Activated CD4-positive, alpha-beta T cell treated with anti-CD3 and anti-CD28 coated beads, Interleukin-10, Interleukin-2, amounts not matched to agents 100 ng/mL and 50 ng/mL, durations not matched to agents 16 hours and 8 hours (primary cell): ENCODE data around the gene SOCS7.
"Not testable (repeated sequence)": the region's sequence is repeated elsewhere in the genome, so short reads cannot be mapped to it uniquely, and the experiment has no call there.

Experiments used
- DNase-seq: peaks from one replicate; pipeline ENCODE4 v3.0.0-alpha.2; 2020

The SOCS7 gene

DNA sequence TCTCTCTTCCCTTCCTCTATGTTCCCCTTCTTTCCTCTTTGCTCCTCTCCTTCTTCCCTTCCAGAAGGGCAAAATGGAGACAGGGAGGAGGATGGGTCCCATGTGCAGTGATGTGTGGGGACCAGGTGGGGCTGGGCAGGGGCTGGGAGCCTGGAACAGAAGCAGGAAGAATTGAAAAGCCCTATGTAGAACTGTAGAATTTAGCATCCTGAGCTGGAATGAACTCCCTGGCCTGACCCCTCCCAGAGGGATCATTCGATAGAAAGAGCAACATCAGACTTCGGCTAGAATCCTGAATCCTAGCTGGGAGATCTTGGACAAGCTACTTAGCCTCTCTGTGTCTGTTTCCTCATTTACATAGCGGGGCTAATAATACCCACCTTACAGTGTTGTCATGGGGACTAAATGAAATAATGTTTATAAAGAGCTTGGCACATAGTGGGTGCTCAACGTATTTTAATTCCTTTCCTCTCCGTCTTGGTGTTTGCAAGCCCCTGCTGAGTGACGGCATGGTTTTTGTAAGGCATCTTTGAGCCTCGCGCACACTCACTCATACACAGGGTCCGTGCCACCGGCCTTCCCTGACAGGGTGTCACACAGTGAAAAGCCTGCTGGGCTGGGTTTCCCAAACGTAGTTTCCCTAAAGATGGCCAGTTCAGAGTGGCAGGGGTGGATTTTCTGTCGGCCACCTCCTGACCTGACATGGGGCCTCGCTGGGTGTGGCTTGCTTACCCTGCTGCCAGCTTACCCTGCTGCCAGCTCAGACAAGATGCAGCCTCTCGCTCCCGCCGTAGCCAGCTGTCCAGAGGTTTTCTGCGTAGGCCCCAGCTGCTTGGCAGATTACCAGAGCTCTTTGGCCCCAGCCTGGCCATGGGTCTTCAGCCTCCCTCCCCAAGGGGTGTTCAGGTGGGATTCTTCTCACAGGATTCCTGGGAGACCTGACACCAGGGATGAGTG lies 70.5 kb downstream of the SOCS7 start:
- no peak for DNase-seq

GRCh38 chr17:38424297-38424972 lies 72.8 kb downstream of the SOCS7 start:
- DNase-seq = no peak

GRCh38 chr17:38425031-38425430 lies 73.4 kb downstream of the SOCS7 start:
- DNase-seq = no peak

GRCh38 chr17:38425744-38426143 lies 74.1 kb downstream of the SOCS7 start:
- DNase-seq = no peak

DNA sequence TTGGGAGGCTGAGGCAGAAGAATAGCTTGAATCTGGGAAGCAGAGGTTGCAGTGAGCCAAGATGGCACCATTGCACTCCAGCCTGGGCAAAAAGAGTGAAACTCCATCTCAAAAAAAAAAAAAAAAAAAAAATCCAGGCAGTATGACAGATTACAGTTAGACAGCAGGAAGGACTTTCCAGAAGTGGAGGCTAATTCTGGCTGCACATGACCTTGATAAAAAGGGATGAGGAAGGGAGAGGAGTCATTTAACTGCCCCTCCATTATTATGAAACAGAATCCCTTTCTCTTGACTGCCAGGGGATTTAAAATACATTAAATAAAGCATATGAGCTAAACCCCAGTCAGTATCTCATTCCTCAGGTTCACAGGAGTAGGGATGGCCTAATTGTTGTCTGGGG lies 74.8 kb downstream of the SOCS7 start:
- DNase-seq = no peak

DNA sequence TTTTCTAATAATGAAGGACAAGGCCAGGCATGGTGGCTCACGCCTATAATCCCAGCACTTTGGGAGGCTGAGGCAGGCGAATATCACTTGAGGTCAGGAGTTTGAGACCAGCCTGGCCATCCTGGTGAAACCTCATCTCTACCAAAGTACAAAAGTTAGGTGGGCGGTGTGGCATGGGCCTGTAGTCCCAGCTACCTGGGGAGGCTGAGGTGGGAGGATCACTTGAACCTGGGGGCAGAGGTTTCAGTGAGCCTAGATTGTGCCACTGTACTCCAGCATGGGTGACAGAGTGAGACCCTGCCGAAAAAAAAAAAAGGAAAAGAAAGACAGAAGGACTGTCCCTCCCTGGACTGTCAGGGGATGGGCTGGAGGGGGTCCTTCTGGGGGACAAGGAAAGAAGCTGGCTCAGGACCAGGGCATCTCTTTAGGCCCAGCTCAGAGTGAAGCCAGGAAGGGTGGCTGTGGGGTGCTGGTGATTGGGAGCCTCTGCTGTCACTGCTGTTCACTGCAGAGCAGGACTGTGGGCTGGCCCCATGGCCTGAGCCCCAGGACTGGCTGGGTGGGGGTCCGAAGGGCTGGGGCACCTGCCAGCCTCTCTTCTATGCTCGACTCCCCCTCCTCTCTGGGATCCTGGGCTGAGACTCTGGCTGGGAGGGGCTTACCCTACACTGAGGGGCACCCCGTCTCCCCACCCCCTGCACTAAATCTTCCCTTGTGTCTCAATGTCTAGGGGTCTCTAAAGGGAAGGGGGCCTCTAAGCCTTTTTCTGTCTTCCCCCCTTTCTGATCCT lies 75.7 kb downstream of the SOCS7 start:
- no peak for DNase-seq

GRCh38 chr17:38428112-38428642 lies 76.5 kb downstream of the SOCS7 start, which contains the start of gene ARHGAP23:
TSS of gene ARHGAP23 (plus strand) at chr17:38428464. CDS start at chr17:38428486, 22 bp downstream.
- DNase-seq = peak; percentile 29

DNA sequence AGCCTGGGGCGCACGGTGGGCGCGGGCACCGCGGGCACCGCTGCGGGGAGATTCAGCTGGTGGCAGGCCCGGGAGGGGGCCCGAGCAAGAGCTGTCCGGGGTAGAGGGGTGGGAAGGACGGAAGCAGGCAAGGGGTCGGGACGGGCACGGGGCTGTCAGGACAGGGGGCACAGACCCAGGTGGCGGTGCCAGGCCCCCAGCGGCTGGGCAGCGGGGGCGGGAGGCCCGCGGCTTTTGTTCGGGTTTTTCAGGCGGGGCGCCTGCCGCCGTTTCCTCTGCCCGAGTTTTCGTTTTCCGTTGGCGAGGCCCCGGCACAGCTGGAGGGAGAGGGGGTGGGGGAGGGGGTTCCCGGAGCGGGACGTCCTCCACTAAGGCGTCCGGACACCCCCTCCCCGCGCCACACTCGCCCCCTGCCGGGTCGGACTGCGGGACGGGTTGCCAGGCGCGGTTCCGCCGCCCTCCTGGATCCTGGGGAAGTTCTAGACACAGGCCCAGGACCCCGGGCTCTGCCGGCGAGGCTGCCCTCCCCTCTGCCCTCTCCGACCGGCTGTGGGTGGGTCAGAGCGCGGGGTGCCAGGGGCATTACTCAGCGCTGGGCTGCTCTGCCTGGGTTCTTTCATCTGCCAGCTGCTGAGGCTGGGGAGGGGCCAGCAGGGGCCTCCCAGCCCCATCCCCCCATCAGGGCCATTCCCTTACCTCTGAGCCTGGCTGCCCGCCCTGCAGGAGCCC lies 77.2 kb downstream of the SOCS7 start:
- peak; percentile 31 for DNase-seq

- no peak for DNase-seq
Observed at GRCh38 chr17:38429476-38430100, 77.9 kb downstream of the SOCS7 start.

- DNase-seq = no peak
Observed at GRCh38 chr17:38430316-38430715, 78.7 kb downstream of the SOCS7 start.

GRCh38 chr17:38430822-38431221 lies 79.2 kb downstream of the SOCS7 start:
- DNase-seq = no peak

- no peak for DNase-seq
Observed at GRCh38 chr17:38431346-38432145, 79.9 kb downstream of the SOCS7 start.

DNA sequence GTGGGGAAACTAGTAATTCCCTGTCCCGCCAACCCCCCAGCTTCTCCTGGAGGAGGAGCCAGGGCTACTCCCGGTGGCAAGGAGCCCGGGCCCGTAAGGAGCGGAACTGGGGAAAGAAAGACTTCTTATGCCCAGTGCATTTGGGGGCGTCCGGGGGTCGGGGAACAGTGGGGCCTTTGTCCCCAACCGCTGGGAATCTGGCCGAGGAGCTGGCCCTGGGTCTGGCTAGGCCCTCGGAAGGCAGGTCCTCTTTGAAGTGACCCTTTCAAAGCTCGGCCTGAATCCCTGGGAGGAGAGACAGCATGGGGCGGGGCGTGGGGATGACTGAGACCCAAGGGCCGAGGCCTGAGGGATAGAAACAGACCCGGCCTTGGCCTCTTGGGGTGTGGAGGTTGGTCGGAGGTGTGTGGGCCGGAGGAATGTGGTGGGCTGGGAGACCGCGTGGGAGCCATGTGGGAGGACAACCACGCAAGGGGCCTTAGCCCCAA lies 82.6 kb downstream of the SOCS7 start:
- DNase-seq = no peak

GRCh38 chr17:38435795-38436194 lies 84.2 kb downstream of the SOCS7 start:
- DNase-seq = no peak

DNA sequence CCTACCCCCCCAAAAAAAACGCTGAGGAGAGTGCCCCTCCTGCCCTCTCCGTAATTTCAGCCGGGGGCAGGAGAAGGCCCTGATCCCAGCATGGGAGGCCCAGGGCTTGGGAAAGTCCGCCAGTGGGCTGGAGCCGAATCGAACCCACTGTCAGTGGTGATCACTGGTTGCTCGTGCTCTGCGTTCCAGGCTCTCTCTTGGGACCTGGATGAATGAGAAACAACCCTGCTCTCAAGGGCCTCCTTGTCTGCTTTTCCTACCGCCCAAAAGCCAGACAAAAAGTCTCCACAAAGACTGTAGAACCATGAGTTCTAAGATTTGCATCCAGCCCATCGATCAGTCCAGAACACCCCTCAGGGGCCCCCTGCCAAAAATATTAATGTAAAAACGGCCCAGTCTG lies 84.7 kb downstream of the SOCS7 start:
- DNase-seq = no peak

GRCh38 chr17:38437313-38437712 lies 85.7 kb downstream of the SOCS7 start:
- DNase-seq = not testable (repeated sequence)

DNA sequence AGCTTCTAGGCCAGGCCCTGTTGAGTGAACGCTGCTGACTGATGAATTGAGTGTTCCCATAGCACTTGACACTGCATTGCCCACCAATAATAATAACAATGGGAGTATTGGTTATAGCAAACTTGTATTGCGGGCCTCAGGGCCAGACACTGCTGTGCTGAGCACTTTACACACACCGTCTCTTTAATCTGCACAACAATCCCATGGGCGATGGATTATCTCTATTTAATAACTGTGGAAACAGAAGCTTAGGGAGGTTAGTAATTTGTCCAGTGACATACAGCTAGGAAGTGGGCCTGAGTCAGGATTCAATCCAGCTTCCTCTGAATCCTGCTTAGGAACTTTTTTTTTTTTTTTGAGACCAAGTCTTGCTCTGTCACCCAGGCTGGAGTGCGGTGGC lies 87.8 kb downstream of the SOCS7 start:
- no peak for DNase-seq

DNA sequence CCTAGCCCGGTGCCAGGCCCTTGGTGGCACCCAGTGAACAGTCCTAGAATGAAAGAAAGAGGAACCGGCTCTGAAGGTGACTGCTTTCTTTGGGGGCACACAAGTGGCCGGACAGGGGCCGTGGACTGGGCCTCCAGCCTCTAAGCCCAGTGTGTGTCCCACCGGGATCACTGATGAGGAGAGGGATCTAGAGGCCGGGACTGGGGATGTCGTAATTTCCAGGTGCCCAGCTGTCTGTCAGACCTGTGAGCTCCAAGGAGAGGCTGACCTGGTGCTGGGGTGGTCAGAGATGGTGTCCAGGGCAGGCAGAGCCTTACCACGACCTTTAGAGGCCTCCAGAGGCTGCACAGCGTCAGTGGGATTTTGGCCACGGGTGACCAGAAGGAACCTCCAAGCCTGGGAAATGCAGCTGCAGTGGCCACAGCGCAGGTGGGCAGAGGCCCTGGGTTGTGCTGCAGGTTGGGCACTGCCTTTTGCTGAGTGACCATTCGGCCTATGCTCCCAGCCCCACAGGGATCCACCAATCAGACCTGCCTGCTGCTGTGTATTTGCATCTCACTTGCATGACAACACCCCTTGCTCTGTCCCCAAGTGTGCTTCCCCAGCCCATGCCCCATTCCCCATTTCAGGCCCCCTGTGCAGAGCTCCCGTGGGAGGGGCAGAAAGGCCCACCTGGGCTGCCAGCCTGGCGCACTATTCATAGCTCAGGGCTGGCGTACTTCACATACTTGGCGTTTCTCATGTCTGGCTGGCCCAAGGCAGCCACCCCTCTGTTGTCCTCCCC lies 89.2 kb downstream of the SOCS7 start:
- no peak for DNase-seq

- no peak for DNase-seq
Observed at GRCh38 chr17:38441429-38442061, 89.9 kb downstream of the SOCS7 start.
